CD4-positive, alpha-beta memory T cell (primary cell): Measurements from ENCODE around the gene THEM5. TPM values are rescaled to one million over a fixed set of nuclear protein-coding genes. Genes with fewer than 3 reads are reported as not detected.

Source experiments
- CTCF ChIA-PET: fragments of 350-600 bp; sonication (Branson Sonifier 250); formaldehyde crosslinking; loops from one replicate; lab custom pipeline; 2021; ENCODE audit warnings: inconsistent platforms; ENCODE audit not compliant: partially characterized antibody; lab: Charles Lee
- POLR2A ChIA-PET: fragments of 350-600 bp; sonication (Branson Sonifier 250); formaldehyde crosslinking; loops from one replicate; lab custom pipeline; 2021; ENCODE audit not compliant: partially characterized antibody; lab: Charles Lee
- DNase-seq, 5 donors: peaks; one replicate each; pipeline versions ENCODE4 v3.0.0 to v3.0.0-alpha.2; 2020 to 2022; ENCODE audit warnings: mixed read lengths in 1 of 5
- H3K27ac ChIP-seq: one replicate; pipeline ENCODE4 v1.7.0; 2013; ENCODE audit warnings: low read depth, low read length
- H3K27me3 ChIP-seq: 2 replicates; pipeline ENCODE4 v1.7.0; 2013; ENCODE audit warnings: mild to moderate bottlenecking, low read length, moderate library complexity; ENCODE audit not compliant: insufficient read depth
- H3K36me3 ChIP-seq: 2 replicates; pipeline ENCODE4 v1.7.0; 2013; ENCODE audit warnings: mild to moderate bottlenecking, low read length, moderate library complexity; ENCODE audit not compliant: insufficient read depth
- H3K4me1 ChIP-seq: 2 replicates; pipeline ENCODE4 v1.7.0; 2013; ENCODE audit warnings: mild to moderate bottlenecking, low read length, moderate library complexity; ENCODE audit not compliant: insufficient read depth
- H3K4me3 ChIP-seq, 2 donors: one replicate each; pipeline ENCODE4 v1.7.0; 2013; ENCODE audit warnings: low read length in 2 of 2, mild to moderate bottlenecking in 1 of 2
- H3K9me3 ChIP-seq, 2 donors: one replicate each; pipeline ENCODE4 v1.7.0; 2013; ENCODE audit warnings: low read length in 2 of 2, control low read depth in 1 of 2; ENCODE audit not compliant: control insufficient read depth in 1 of 2
- H3K27ac Mint-ChIP-seq, 7 donors: one replicate each; pipeline ENCODE4 v1.8.0; 2020 to 2021; ENCODE audit warnings: mixed read lengths in 7 of 7, mild to moderate bottlenecking in 6 of 7, inconsistent platforms in 3 of 7, moderate library complexity in 3 of 7
- H3K27me3 Mint-ChIP-seq, 2 donors: one replicate each; pipeline ENCODE4 v1.8.0; 2020 to 2021; ENCODE audit warnings: mixed read lengths in 2 of 2
- H3K36me3 Mint-ChIP-seq, 2 donors: one replicate each; pipeline ENCODE4 v1.8.0; 2020 to 2021; ENCODE audit warnings: mixed read lengths in 2 of 2, inconsistent platforms in 1 of 2, mild to moderate bottlenecking in 1 of 2
- H3K4me1 Mint-ChIP-seq, 4 donors: one replicate each; pipeline ENCODE4 v1.8.0; 2020 to 2021; ENCODE audit warnings: mixed read lengths in 4 of 4, mild to moderate bottlenecking in 1 of 4
- H3K4me3 Mint-ChIP-seq, 8 donors: one replicate each; pipeline ENCODE4 v1.8.0; 2020 to 2021; ENCODE audit warnings: mixed read lengths in 8 of 8, mild to moderate bottlenecking in 7 of 8, moderate library complexity in 6 of 8, inconsistent platforms in 3 of 8
- H3K9me3 Mint-ChIP-seq, 8 donors: one replicate each; pipeline ENCODE4 v1.8.0; 2020 to 2021; ENCODE audit warnings: mixed read lengths in 8 of 8, mild to moderate bottlenecking in 5 of 8, inconsistent platforms in 3 of 8, moderate library complexity in 1 of 8
- intact Hi-C: fragments of 100-400 bp; cut with micrococcal nuclease; formaldehyde crosslinking; loops from one replicate; pipeline ENCODE4 v1.15.1; 2023
- polyA plus RNA-seq, 2 donors: library from polyadenylated mRNA; unstranded; fragments of 300-500 nt; fragmentation: Illumina TruSeq; gene quantifications; one replicate each; pipeline ENCODE4 v1.2.3, GENCODE V29; 2021
- total RNA-seq, 2 experiments: library from RNA; stranded (reverse); gene quantifications; one replicate each; pipeline ENCODE4 v1.2.3, GENCODE V29; 2021

The THEM5 gene
- total and polyA plus RNA-seq, 4 experiments from 2014 or later, result 0.40 TPM; not detected in 3

DNA sequence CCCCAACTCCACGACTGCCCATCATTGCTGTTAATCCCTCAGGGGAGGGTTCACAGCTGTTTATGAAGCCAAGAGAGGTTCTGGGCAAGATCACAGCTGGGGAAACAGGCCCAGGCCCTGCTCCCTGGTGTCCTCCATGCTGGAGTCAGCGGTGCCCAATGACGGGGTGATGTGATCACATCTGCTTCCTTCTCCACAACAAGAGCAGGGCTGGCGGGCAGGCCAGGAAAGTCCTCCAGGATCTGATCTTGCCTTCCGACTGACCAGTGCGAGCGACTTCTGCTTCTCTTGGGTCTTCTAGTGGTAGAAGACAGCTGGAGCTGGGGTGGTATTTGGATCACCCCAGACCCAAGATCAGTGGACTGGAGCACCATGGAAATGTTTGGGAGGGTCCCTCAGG is 47.3 kb downstream of the THEM5 start:
- Mint-ChIP-seq H3K4me3 (no peak overlapping the region), H3K9me3 (no peaks in the 10 kb centered on the region), H3K36me3 (peaks cover 5 to 13% of the 10 kb centered on the region in 2 donors), H3K27ac (peak overlapping the region in 3 of 7 donors; percentile 19 to 32 (median 19)), H3K4me1 (peaks cover 5 to 15% (median 7%) of the 10 kb centered on the region in 4 donors), H3K27me3 (no peaks in the 10 kb centered on the region)
- ChIA-PET CTCF (no interaction called here), POLR2A (interaction anchor here (1.8 kb wide), 1 partner anchor 30 kb away, joined by 4 read pairs; no protein-coding TSS in a partner anchor)
- no peak overlapping the region for H3K4me3 ChIP-seq
- DNase-seq, result no peak
- H3K27me3 ChIP-seq, result no peaks in the 10 kb centered on the region
- no peaks in the 10 kb centered on the region for H3K9me3 ChIP-seq
- H3K27ac ChIP-seq, result no peak overlapping the region
- intact Hi-C loops, result no loop called here
- H3K4me1 ChIP-seq, result peaks cover 9% of the 10 kb centered on the region
- H3K36me3 ChIP-seq, result no peaks in the 10 kb centered on the region

DNA sequence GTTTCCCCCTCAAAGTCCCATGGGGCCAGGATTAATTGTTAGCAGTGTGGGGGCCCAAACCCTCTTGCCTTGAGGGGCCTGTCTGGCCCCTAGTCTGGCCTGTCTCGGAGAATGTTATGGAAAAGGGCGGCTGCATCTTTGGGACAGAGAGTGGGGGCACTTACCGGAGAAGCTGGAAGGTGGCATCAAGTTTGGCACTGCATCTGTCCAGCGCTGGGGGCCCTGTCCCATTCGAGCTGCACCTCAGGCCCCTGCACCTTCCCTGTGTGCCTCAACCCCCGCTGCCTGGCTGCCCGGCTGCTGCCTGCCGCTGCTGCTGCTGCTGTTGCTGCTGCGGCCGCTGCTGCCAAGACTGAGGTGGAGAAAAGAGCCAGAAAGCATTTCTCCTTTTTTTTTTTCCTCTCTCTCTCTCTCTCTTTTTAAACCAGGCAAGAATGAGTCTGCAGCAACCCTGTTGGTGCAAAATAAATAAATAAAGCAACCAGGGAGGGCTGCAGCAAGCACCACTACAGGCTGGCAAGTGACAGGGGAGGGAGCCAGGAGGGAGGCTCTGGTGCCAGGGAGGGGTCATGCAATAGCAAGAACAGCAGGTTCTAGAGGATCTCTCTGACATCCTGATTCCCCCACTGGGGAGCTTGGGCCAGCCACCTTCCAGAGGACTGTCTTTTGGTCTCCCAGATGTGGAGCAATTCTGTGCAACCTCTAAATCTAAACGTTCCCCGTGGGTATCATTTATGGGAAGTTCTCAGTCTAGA is 48.3 kb downstream of the THEM5 start, which contains the start of gene LINGO4:
TSS of gene LINGO4 (minus strand) at position 354 of the 755 bp plus-strand sequence. CDS start 2,715 bp downstream, outside the sequence.
- no peaks in the 10 kb centered on the region for H3K9me3 Mint-ChIP-seq
- Histone ChIP-seq H3K36me3 (no peaks in the 10 kb centered on the region), H3K9me3 (no peaks in the 10 kb centered on the region), H3K4me1 (peaks cover 14% of the 10 kb centered on the region), H3K27me3 (no peaks in the 10 kb centered on the region), H3K27ac (no peak within 1 kb of the TSS), H3K4me3 (no peak within 1 kb of the TSS)
- no peaks in the 10 kb centered on the region for H3K27me3 Mint-ChIP-seq
- peak within 1 kb of the TSS in 6 of 7 donors; percentile 12 to 68 (median 31) for H3K27ac Mint-ChIP-seq
- H3K4me1 Mint-ChIP-seq, result peaks cover 10 to 19% (median 12%) of the 10 kb centered on the region in 4 donors
- ChIA-PET POLR2A (interaction anchor here (1.8 kb wide), 1 partner anchor 31 kb away, joined by 4 read pairs; no protein-coding TSS in a partner anchor), CTCF (no interaction called here)
- intact Hi-C loops, result no loop called here
- DNase-seq, result no peak
- peaks cover 5 to 13% of the 10 kb centered on the region in 2 donors for H3K36me3 Mint-ChIP-seq
- no peak within 1 kb of the TSS for H3K4me3 Mint-ChIP-seq

DNA sequence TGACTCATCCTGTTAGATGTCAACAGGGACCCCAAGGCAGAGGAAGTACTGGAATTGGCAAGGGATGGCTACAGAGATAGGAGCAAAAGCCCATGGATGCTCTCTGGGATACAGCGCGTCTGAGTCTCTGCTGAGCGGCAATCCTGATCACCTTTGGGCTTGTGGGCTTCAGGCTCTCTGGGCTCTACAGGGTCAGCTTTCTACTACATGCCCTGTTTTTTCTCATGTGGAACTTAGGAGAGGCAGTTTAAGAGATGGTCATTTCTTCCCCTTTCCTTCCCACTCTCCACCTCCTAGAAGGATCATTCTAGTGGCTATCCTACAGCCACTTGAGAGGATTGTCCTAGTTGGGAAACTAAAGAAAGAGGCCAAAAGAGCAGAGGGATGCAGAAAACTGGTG is 49.6 kb downstream of the THEM5 start:
- Histone ChIP-seq H3K27ac (no peak overlapping the region), H3K36me3 (no peaks in the 10 kb centered on the region), H3K9me3 (no peaks in the 10 kb centered on the region), H3K4me3 (no peak overlapping the region), H3K27me3 (no peaks in the 10 kb centered on the region), H3K4me1 (peaks cover 23% of the 10 kb centered on the region)
- Mint-ChIP-seq H3K27me3 (no peaks in the 10 kb centered on the region), H3K27ac (peak overlapping the region in 5 of 7 donors; percentile 18 to 81 (median 30)), H3K4me3 (no peak overlapping the region), H3K36me3 (peaks cover 6 to 9% of the 10 kb centered on the region in 2 donors), H3K4me1 (peaks cover 14 to 29% (median 20%) of the 10 kb centered on the region in 4 donors), H3K9me3 (no peaks in the 10 kb centered on the region)
- ChIA-PET CTCF (interaction anchor here (1.0 to 2.5 kb wide), 2 partner anchors 24 to 32 kb away, joined by 3 to 10 read pairs; no protein-coding TSS in a partner anchor), POLR2A (interaction anchor here (4.9 kb wide), 1 partner anchor 11 kb away, joined by 35 read pairs; no protein-coding TSS in a partner anchor)
- DNase-seq, result no peak
- intact Hi-C loops, result no loop called here

DNA sequence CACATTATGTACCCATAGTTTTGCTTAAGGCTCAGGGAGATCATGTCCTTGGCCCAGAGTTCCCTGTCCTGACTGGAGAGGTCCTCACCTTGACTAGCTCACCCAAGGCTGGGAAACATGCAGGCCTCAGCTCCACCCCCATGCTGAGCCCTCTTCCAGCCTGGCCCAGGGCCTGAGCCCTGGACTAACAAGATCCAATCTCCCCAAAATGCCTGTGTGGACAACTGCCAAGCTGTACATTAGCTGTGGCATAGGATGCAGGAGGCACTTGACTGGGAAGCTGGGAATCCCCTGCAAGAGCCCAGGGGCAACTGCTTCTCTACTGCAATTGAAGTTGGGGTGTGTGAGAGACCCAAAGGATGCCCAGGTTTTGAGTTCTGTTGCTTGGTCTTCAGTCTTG is 50.3 kb downstream of the THEM5 start:
- Mint-ChIP-seq H3K36me3 (peaks cover 6 to 7% of the 10 kb centered on the region in 2 donors), H3K9me3 (no peaks in the 10 kb centered on the region), H3K27ac (peak overlapping the region; percentile 4 to 81 (median 57)), H3K4me1 (peaks cover 14 to 22% (median 20%) of the 10 kb centered on the region in 4 donors), H3K27me3 (no peaks in the 10 kb centered on the region), H3K4me3 (no peak overlapping the region)
- Histone ChIP-seq H3K27me3 (no peaks in the 10 kb centered on the region), H3K4me1 (peaks cover 23% of the 10 kb centered on the region), H3K36me3 (no peaks in the 10 kb centered on the region), H3K4me3 (no peak overlapping the region), H3K27ac (no peak overlapping the region), H3K9me3 (no peaks in the 10 kb centered on the region)
- DNase-seq, result no peak
- intact Hi-C loops, result no loop called here
- ChIA-PET POLR2A (interaction anchor here (1.2 to 4.9 kb wide), 3 partner anchors 9 to 13 kb away, joined by 3 to 35 read pairs (median 4); partner anchors contain the start of gene TDRKH), CTCF (interaction anchor here (1.0 to 2.5 kb wide), 2 partner anchors 25 to 33 kb away, joined by 3 to 10 read pairs; no protein-coding TSS in a partner anchor)

DNA sequence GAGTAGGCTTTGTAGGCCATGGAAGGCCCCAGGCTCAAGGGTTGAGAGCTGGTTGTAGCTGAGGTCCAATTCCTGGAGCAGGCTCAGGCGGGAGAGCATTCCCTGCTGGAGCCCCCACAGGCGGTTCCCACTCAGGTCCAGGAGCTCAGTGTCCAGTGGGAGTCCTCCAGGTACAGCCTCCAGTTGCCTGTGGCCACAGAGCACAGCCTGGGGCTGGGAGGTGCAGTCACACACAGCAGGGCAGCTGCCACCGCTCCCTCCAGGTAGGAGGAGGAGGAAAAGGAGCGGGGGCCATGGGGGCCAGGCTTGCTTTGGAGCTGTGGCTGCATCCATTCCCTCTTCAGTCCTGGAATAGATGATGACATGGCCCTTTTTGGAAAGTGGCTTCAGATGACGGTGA is 51.1 kb downstream of the THEM5 start:
- Mint-ChIP-seq H3K4me3 (no peak overlapping the region), H3K4me1 (peaks cover 10 to 16% (median 14%) of the 10 kb centered on the region in 4 donors), H3K27ac (no peak overlapping the region), H3K9me3 (no peaks in the 10 kb centered on the region), H3K36me3 (peaks cover 2 to 7% of the 10 kb centered on the region in 2 donors), H3K27me3 (no peaks in the 10 kb centered on the region)
- intact Hi-C loops, result no loop called here
- no peaks in the 10 kb centered on the region for H3K27me3 ChIP-seq
- no peaks in the 10 kb centered on the region for H3K9me3 ChIP-seq
- CTCF ChIA-PET, result interaction anchor here (2.5 kb wide), 1 partner anchor 34 kb away, joined by 10 read pairs; no protein-coding TSS in a partner anchor
- DNase-seq, result no peak
- POLR2A ChIA-PET, result interaction anchor here (0.6 to 4.9 kb wide), 4 partner anchors 9 to 54 kb away, joined by 3 to 35 read pairs (median 4); partner anchors contain the start of gene TDRKH
- H3K4me3 ChIP-seq, result no peak overlapping the region
- no peak overlapping the region for H3K27ac ChIP-seq
- peaks cover 20% of the 10 kb centered on the region for H3K4me1 ChIP-seq
- H3K36me3 ChIP-seq, result no peaks in the 10 kb centered on the region

DNA sequence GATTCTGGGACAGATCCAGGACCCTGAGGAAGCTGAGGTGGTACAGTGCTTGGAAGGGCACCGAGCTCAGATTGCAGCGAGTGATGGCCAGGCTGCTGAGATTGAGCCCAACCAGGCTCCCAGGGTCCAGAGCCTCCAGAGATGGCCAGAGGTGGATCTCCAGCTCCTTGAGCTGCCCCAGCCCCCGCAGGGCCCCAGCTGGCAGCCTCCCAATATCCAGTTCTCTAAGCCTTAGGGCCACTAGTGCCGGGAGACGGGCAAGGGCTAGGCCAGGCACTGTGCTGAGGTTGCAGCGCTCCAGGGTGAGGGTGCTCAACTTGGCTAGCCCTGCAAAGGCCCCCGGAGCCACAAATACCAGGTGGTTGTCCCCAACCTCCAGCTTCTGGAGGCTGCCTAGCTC is 51.7 kb downstream of the THEM5 start:
- peaks cover 20% of the 10 kb centered on the region for H3K4me1 ChIP-seq
- Mint-ChIP-seq H3K9me3 (no peaks in the 10 kb centered on the region), H3K36me3 (peaks cover 2 to 8% of the 10 kb centered on the region in 2 donors), H3K4me3 (no peak overlapping the region), H3K27me3 (no peaks in the 10 kb centered on the region), H3K27ac (no peak overlapping the region), H3K4me1 (peaks cover 10 to 16% (median 14%) of the 10 kb centered on the region in 4 donors)
- H3K27me3 ChIP-seq, result no peaks in the 10 kb centered on the region
- DNase-seq, result no peak
- intact Hi-C loops, result no loop called here
- CTCF ChIA-PET, result interaction anchor here (2.5 kb wide), 1 partner anchor 35 kb away, joined by 10 read pairs; no protein-coding TSS in a partner anchor
- POLR2A ChIA-PET, result interaction anchor here (1.2 to 4.9 kb wide), 3 partner anchors 10 to 13 kb away, joined by 3 to 35 read pairs (median 4); partner anchors contain the start of gene TDRKH
- no peak overlapping the region for H3K27ac ChIP-seq
- no peaks in the 10 kb centered on the region for H3K36me3 ChIP-seq
- H3K9me3 ChIP-seq, result no peaks in the 10 kb centered on the region
- no peak overlapping the region for H3K4me3 ChIP-seq
